Panc1 (cell line): ENCODE results near the gene LDB2.

Experiments
- POLR2AphosphoS5 ChIP-seq: IDR thresholded peaks from 2 replicates; pipeline ENCODE4 v1.6.1; 2012; ENCODE audit warnings: mild to moderate bottlenecking, low read depth, low read length, moderate library complexity
- SIN3A ChIP-seq: IDR thresholded peaks from 2 replicates; pipeline ENCODE4 v1.6.1; 2012; ENCODE audit warnings: low read depth, mild to moderate bottlenecking, low read length, moderate library complexity, borderline replicate concordance; ENCODE audit not compliant: insufficient read depth
- TCF7L2 ChIP-seq: IDR thresholded peaks from 2 replicates; pipeline ENCODE4 v1.6.1; 2011; ENCODE audit warnings: mild to moderate bottlenecking, low read depth, low read length, inconsistent platforms
- TF ChIP-seq, protein P1 (sequence below): fragments of 450-650 bp; IDR thresholded peaks from 2 replicates; pipeline ENCODE4 v1.5.1; 2017; ENCODE audit warnings: mild to moderate bottlenecking
- TF ChIP-seq, protein P2 (sequence below), 2 experiments: IDR thresholded peaks; 2 replicates each; pipeline ENCODE4 v1.6.1; 2011 to 2012; ENCODE audit warnings: low read depth in 2 of 2, control low read depth in 1 of 2, low read length in 1 of 2, mild to moderate bottlenecking in 1 of 2, moderate library complexity in 1 of 2; ENCODE audit not compliant: insufficient read depth in 1 of 2

DNA sequence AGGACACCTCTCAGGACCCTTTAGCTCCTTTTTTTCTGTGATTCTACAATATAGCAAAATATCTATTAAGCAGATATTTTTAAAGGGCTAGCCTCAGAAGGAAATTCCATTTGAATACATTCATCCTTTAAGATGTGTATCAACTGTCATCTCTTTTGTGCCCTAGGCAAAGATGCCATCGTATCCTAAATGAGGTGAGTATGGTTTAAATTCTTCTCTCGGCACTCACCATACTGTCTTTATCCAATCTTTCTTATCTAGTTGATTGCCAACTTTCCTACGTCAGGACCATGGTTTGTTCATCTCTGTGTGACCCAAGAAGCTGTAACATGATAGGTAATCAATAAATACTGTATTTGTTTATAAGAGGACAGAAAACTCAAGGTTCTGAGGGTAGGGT, 176.0 kb downstream of the LDB2 start:
- TF ChIP-seq, protein P1, sequence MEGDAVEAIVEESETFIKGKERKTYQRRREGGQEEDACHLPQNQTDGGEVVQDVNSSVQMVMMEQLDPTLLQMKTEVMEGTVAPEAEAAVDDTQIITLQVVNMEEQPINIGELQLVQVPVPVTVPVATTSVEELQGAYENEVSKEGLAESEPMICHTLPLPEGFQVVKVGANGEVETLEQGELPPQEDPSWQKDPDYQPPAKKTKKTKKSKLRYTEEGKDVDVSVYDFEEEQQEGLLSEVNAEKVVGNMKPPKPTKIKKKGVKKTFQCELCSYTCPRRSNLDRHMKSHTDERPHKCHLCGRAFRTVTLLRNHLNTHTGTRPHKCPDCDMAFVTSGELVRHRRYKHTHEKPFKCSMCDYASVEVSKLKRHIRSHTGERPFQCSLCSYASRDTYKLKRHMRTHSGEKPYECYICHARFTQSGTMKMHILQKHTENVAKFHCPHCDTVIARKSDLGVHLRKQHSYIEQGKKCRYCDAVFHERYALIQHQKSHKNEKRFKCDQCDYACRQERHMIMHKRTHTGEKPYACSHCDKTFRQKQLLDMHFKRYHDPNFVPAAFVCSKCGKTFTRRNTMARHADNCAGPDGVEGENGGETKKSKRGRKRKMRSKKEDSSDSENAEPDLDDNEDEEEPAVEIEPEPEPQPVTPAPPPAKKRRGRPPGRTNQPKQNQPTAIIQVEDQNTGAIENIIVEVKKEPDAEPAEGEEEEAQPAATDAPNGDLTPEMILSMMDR, result no peak
- TF ChIP-seq POLR2AphosphoS5, result no peak
- TF ChIP-seq, protein P2, sequence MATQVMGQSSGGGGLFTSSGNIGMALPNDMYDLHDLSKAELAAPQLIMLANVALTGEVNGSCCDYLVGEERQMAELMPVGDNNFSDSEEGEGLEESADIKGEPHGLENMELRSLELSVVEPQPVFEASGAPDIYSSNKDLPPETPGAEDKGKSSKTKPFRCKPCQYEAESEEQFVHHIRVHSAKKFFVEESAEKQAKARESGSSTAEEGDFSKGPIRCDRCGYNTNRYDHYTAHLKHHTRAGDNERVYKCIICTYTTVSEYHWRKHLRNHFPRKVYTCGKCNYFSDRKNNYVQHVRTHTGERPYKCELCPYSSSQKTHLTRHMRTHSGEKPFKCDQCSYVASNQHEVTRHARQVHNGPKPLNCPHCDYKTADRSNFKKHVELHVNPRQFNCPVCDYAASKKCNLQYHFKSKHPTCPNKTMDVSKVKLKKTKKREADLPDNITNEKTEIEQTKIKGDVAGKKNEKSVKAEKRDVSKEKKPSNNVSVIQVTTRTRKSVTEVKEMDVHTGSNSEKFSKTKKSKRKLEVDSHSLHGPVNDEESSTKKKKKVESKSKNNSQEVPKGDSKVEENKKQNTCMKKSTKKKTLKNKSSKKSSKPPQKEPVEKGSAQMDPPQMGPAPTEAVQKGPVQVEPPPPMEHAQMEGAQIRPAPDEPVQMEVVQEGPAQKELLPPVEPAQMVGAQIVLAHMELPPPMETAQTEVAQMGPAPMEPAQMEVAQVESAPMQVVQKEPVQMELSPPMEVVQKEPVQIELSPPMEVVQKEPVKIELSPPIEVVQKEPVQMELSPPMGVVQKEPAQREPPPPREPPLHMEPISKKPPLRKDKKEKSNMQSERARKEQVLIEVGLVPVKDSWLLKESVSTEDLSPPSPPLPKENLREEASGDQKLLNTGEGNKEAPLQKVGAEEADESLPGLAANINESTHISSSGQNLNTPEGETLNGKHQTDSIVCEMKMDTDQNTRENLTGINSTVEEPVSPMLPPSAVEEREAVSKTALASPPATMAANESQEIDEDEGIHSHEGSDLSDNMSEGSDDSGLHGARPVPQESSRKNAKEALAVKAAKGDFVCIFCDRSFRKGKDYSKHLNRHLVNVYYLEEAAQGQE (IDR thresholded peaks at IDR 0.05; ENCODE audit: insufficient read depth in 1 of 2, low read depth in 2 of 2, low read length in 1 of 2), result no peak
- no peak for TF ChIP-seq TCF7L2
- TF ChIP-seq SIN3A, result no peak
